ENCODE results near the gene C2orf42.

DNA sequence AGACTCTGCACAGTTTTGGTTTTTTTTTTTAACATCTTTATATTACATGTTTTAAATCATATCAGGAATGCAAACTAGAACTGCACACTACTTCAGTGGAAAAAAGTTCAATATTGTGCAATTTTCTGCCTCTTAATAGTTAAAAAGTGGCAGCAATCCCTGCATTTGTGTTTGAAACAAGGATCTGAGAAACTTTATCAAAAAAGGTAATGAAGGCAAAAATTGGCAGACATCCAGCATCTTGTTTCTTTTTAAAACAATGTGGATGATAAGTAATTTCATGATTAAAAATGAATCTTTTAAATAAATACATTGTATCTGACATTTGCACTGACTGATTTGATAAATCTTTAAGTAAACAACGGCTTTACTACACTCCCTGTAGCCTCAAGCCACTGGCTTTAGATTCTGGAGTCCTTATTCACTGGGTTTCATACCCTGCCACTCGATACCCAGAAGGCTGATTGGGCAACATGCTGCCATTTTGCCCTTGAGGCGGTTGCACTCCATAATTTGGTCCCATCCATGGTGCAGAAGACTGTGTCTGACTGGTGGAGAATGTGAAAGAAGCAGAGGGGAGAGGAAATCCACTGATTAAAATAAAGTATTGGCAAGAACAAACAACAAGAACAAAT, 21.6 kb upstream of the C2orf42 start:
- TF ChIP-seq POLR2A (IDR thresholded peaks at IDR 0.05): no peak
- TF ChIP-seq, protein P1, sequence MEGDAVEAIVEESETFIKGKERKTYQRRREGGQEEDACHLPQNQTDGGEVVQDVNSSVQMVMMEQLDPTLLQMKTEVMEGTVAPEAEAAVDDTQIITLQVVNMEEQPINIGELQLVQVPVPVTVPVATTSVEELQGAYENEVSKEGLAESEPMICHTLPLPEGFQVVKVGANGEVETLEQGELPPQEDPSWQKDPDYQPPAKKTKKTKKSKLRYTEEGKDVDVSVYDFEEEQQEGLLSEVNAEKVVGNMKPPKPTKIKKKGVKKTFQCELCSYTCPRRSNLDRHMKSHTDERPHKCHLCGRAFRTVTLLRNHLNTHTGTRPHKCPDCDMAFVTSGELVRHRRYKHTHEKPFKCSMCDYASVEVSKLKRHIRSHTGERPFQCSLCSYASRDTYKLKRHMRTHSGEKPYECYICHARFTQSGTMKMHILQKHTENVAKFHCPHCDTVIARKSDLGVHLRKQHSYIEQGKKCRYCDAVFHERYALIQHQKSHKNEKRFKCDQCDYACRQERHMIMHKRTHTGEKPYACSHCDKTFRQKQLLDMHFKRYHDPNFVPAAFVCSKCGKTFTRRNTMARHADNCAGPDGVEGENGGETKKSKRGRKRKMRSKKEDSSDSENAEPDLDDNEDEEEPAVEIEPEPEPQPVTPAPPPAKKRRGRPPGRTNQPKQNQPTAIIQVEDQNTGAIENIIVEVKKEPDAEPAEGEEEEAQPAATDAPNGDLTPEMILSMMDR (IDR thresholded peaks at IDR 0.05): no peak
